ENCODE results near the gene TECPR2.

- no peak for TF ChIP-seq POLR2A (IDR thresholded peaks at IDR 0.05)
- no peak for TF ChIP-seq CTCF (IDR thresholded peaks at IDR 0.05 in 8 of 11, conservative IDR thresholded peaks at IDR 0.05 in 3 of 11)
Measured at GRCh38 chr14:102452302-102452701, 89.6 kb downstream of the TECPR2 start.

Data from spleen (tissue), 7 donors.